Ovary (tissue), 3 donors: Measurements from ENCODE around the gene CAMKV.

Source experiments
- POLR2A ChIP-seq: fragments of 450-650 bp; IDR thresholded peaks from one replicate; pipeline ENCODE4 v1.6.1; 2017; ENCODE audit warnings: antibody characterized with exemption, mild to moderate bottlenecking, moderate library complexity
- TF ChIP-seq, protein P1 (sequence below), 3 donors: fragments of 450-650 bp in 2 of 3; fragments of 200-600 bp in 1 of 3; IDR thresholded peaks; one replicate each; pipeline versions ENCODE4 v1.5.1 to v1.8.0; 2016 to 2022; ENCODE audit warnings: antibody characterized with exemption in 3 of 3, mild to moderate bottlenecking in 1 of 3
- donor health status: DM: no; HTN: no; CAD: no.

DNA sequence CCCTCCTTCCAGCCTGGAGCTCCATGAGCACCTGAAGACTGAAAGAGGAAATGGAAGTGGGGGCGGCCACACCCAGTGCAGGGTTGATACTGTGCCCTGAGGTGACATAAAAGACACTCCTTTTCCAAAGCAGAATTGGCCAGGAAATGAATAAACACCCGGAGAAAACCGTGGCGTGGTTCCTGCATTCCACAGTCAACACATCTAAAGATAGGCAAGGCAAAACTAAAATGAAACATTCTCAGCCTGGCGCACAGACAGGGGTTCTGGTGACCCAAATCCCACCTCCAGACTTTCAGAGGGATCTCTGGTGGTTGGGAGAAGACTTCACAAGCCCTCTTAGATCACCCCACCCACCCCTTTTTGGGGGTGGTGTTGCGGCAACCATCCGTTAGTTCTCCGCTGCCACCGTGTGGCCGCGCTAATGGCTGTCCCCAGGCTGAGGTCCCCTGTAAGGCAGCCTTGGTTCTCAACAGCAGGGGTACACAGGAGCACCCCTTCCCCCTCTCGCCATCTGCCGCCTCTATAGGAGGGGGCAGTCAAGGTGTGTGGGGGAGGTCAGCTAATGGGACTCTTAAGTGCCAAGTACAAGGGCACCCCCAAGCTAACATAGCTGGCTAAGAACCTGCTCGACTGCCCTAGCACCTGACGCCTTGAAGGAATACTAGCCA is 36.5 kb upstream of the CAMKV start:
- TF ChIP-seq, protein P1, sequence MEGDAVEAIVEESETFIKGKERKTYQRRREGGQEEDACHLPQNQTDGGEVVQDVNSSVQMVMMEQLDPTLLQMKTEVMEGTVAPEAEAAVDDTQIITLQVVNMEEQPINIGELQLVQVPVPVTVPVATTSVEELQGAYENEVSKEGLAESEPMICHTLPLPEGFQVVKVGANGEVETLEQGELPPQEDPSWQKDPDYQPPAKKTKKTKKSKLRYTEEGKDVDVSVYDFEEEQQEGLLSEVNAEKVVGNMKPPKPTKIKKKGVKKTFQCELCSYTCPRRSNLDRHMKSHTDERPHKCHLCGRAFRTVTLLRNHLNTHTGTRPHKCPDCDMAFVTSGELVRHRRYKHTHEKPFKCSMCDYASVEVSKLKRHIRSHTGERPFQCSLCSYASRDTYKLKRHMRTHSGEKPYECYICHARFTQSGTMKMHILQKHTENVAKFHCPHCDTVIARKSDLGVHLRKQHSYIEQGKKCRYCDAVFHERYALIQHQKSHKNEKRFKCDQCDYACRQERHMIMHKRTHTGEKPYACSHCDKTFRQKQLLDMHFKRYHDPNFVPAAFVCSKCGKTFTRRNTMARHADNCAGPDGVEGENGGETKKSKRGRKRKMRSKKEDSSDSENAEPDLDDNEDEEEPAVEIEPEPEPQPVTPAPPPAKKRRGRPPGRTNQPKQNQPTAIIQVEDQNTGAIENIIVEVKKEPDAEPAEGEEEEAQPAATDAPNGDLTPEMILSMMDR (IDR thresholded peaks at IDR 0.05), result peak in 2 of 3 donors; percentile 62 to 71
- no peak for TF ChIP-seq POLR2A
